Naive thymus-derived CD8-positive, alpha-beta T cell (primary cell): Measurements from ENCODE around the gene TAS2R9. TPM values are rescaled to one million over a fixed set of nuclear protein-coding genes. Genes with fewer than 3 reads are reported as not detected.
"Not testable (repeated sequence)": the region's sequence is repeated elsewhere in the genome, so short reads cannot be mapped to it uniquely, and the experiment has no call there.

Experiments used
- ATAC-seq, 2 donors: fragments of 150-1000 bp; cut with Tn5 transposase in 1 of 2; sonication (Bioruptor Pico), chemical (Tn5 transposase) in 1 of 2; 1 replicate in 1 of 2; 2 replicates in 1 of 2; pipeline ENCODE4 v1.10.0; 2021; ENCODE audit warnings: mild to moderate bottlenecking in 2 of 2, moderate library complexity in 2 of 2
- POLR2A ChIA-PET: fragments of 350-600 bp; sonication (Branson Sonifier 250); formaldehyde crosslinking; loops from one replicate; lab custom pipeline; 2021; ENCODE audit warnings: antibody characterized with exemption; lab: Charles Lee
- DNase-seq, 10 donors: peaks; one replicate each; pipeline versions ENCODE4 v3.0.0 to v3.0.0-alpha.2; 2020 to 2022
- H3K27ac Mint-ChIP-seq, 10 donors: one replicate each; pipeline ENCODE4 v1.8.0; 2020 to 2022; ENCODE audit warnings: mild to moderate bottlenecking in 10 of 10, mixed read lengths in 10 of 10, moderate library complexity in 4 of 10, inconsistent platforms in 1 of 10
- H3K27me3 Mint-ChIP-seq, 5 donors: one replicate each; pipeline ENCODE4 v1.8.0; 2021 to 2022; ENCODE audit warnings: mixed read lengths in 5 of 5
- H3K36me3 Mint-ChIP-seq, 3 donors: one replicate each; pipeline ENCODE4 v1.8.0; 2020 to 2022; ENCODE audit warnings: mixed read lengths in 3 of 3, mild to moderate bottlenecking in 2 of 3, inconsistent platforms in 1 of 3
- H3K4me1 Mint-ChIP-seq, 4 donors: one replicate each; pipeline ENCODE4 v1.8.0; 2021 to 2022; ENCODE audit warnings: mixed read lengths in 4 of 4
- H3K4me3 Mint-ChIP-seq, 10 donors: one replicate each; pipeline ENCODE4 v1.8.0; 2020 to 2022; ENCODE audit warnings: mild to moderate bottlenecking in 10 of 10, mixed read lengths in 10 of 10, moderate library complexity in 6 of 10, inconsistent platforms in 1 of 10
- H3K9me3 Mint-ChIP-seq, 9 donors: one replicate each; pipeline ENCODE4 v1.8.0; 2020 to 2022; ENCODE audit warnings: mixed read lengths in 9 of 9, mild to moderate bottlenecking in 3 of 9, inconsistent platforms in 1 of 9, moderate library complexity in 1 of 9
- polyA plus RNA-seq, 3 donors: library from polyadenylated mRNA; unstranded; fragments of 300-500 nt; fragmentation: Illumina TruSeq; gene quantifications; one replicate each; pipeline ENCODE4 v1.2.3, GENCODE V29; 2021
- total RNA-seq, 8 experiments: library from RNA in 2 of 8; stranded (reverse) in 2 of 8; gene quantifications; one replicate each; pipeline ENCODE4 v1.2.3 and lab custom pipeline; 2021 to 2026

TAS2R9 gene
- total and polyA plus RNA-seq, 5 experiments from 2014 or later: not detected

DNA sequence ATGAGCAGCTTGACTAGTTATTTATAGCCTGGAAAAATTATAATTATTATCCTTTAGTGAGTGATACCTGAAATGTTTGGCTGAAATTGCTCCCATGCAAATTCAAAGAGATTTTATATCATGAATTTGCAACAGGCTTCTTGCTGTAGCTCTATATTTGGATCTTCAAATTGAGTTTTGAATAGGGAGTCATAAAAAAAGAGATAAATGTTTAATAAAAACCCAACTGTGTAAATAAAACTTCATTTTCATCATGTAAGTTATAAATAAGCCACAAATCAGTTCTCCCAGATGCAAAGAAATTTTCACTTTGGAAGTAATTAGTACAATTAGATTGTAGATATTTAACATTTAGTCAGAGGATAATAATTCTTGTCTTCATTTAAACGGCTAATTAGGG is 2.8 kb downstream of the TAS2R9 start, which contains the start of gene TAS2R8:
Gene TAS2R8, minus strand, starts transcription at position 101 of the 400 bp plus-strand sequence. CDS start 306 bp downstream, outside the sequence.
- peaks cover 0 to 2% (median 0%) of the 10 kb centered on the region in 9 donors for H3K9me3 Mint-ChIP-seq
- DNase-seq (no peak), ATAC-seq (no peak)
- no peak within 1 kb of the TSS for H3K4me3 Mint-ChIP-seq
- H3K36me3 Mint-ChIP-seq: no peaks in the 10 kb centered on the region
- POLR2A ChIA-PET: no interaction called here
- no peak within 1 kb of the TSS for H3K27ac Mint-ChIP-seq
- H3K27me3 Mint-ChIP-seq: peaks cover 20 to 49% (median 30%) of the 10 kb centered on the region in 5 donors
- no peaks in the 10 kb centered on the region for H3K4me1 Mint-ChIP-seq

DNA sequence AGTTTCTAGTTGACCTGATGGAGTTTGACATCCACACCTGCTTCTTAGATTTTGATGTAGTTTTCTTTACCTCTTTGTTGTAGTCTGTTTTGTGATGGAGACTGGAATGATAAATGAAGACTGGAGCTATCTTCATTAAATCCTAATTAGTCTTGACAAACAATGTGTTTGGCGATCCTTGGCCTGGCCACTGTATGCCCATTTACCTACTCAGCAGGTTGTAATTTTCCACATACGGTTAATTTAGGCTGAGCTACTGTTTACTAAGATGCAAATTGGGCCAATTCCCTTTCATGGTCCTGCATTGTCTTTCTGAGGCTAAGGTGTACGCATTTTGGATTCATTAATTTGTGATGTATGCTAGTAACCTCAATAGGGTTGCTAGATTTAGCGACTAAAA is 7.4 kb downstream of the TAS2R9 start, which contains the start of gene TAS2R7:
Gene TAS2R7, minus strand, starts transcription at position 41 of the 400 bp plus-strand sequence. CDS start 57 bp downstream, outside the sequence.
- Mint-ChIP-seq H3K36me3 (no peaks in the 10 kb centered on the region), H3K9me3 (no peaks in the 10 kb centered on the region), H3K27me3 (peaks cover 14 to 56% (median 36%) of the 10 kb centered on the region in 5 donors), H3K27ac (no peak within 1 kb of the TSS), H3K4me3 (no peak within 1 kb of the TSS), H3K4me1 (no peaks in the 10 kb centered on the region)
- DNase-seq (no peak), ATAC-seq (no peak)
- POLR2A ChIA-PET: no interaction called here

DNA sequence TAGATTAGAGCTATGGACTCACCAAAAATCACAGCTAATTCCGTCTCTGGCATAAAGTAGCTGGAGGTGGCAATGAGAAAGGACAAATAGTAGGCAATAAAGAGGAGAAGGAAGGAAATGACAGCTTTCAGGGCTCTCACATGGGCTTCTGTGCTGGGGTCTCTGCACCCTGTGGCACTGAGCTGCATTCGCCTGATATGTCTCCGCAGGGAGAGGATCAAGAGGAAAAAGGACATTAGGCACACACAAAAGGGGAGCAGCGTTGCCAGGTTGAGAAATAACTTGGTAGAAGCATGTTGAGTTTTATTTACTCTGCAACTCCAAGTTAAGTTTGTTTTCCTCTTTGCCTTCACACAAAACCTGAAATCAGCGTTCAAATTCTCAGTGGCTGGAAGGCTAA is 8.2 kb downstream of the TAS2R9 start:
- no peak for DNase-seq
- H3K9me3 Mint-ChIP-seq: peaks cover 0 to 1% (median 0%) of the 10 kb centered on the region in 9 donors
- POLR2A ChIA-PET: no interaction called here
- H3K27me3 Mint-ChIP-seq: peaks cover 14 to 64% (median 40%) of the 10 kb centered on the region in 5 donors
- no peak for ATAC-seq
- no peak overlapping the region for H3K27ac Mint-ChIP-seq
- no peaks in the 10 kb centered on the region for H3K36me3 Mint-ChIP-seq
- no peaks in the 10 kb centered on the region for H3K4me1 Mint-ChIP-seq
- no peak overlapping the region for H3K4me3 Mint-ChIP-seq

DNA sequence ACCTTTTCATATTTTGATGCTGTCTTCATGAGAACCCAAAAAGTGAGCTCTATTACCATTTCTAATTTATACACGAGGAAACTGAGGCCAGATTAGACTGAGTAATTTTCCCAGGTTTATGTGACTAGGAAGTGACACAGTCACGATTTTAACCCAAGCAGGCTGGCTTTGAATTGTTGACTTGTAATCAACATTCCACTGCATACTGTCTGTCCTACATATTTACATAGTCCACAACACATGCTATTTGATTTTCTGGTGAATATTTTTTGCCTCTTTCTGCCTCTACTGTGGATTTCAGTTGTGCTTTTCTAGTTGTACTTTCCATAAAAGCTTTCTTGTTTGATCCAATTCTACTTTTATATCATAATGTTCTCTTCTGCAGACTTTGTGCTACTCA is 15.7 kb downstream of the TAS2R9 start:
- Mint-ChIP-seq H3K9me3 (peaks cover 0 to 2% (median 0%) of the 10 kb centered on the region in 9 donors), H3K4me3 (no peak overlapping the region), H3K27me3 (peaks cover 0 to 28% (median 7%) of the 10 kb centered on the region in 5 donors), H3K36me3 (peaks cover 0 to 6% (median 1%) of the 10 kb centered on the region in 3 donors), H3K27ac (no peak overlapping the region), H3K4me1 (no peaks in the 10 kb centered on the region)
- no peak for ATAC-seq
- DNase-seq: no peak
- POLR2A ChIA-PET: no interaction called here

DNA sequence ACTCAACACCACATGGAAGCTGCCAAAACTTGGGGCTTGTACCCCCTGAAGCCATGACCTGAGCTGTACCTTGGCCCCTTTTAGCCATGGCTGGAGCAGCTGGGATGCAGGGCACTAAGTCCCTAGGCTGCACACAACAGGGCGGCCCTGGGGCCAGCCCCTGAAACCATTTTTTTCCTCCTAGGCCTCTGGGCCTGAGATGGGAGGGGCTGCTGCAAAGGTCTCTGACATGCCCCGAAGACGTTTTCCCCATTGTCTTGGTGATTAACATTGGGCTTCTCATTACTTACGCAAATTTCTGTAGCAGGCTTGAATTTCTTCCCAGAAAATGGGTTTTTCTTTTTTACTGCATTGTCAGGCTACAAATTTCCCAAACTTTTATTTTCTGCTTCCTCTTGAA is 18.2 kb downstream of the TAS2R9 start:
- H3K27me3 Mint-ChIP-seq: peaks cover 0 to 14% (median under 1%) of the 10 kb centered on the region in 5 donors
- POLR2A ChIA-PET, ATAC-seq, DNase-seq, H3K36me3 Mint-ChIP-seq, H3K4me3 Mint-ChIP-seq, H3K27ac Mint-ChIP-seq, H3K4me1 Mint-ChIP-seq, H3K9me3 Mint-ChIP-seq: not testable (repeated sequence)

DNA sequence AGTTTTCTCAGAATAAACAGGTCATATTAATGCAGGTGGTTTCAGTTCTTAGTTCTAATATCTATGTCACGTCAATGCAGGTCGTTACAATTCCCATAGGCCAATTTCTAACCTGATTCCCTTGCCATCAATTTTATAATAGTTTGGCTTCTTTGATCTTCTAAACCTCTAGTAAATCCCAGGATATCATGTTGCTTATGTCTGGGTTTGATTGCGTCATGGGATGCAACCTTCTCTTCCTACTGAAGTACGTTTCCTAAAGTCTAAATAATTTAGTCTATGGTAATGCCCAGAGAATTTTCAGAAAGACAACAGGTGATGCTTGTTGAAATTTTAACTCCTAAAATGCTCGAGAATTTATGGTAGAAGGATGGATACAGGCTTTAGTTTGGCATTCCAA is 26.7 kb downstream of the TAS2R9 start:
- Mint-ChIP-seq H3K4me1 (no peaks in the 10 kb centered on the region), H3K9me3 (peaks cover 0 to 2% (median 0%) of the 10 kb centered on the region in 9 donors), H3K27me3 (peaks cover 0 to 10% (median 4%) of the 10 kb centered on the region in 5 donors), H3K27ac (no peak overlapping the region), H3K4me3 (no peak overlapping the region), H3K36me3 (no peaks in the 10 kb centered on the region)
- DNase-seq (no peak), ATAC-seq (no peak)
- POLR2A ChIA-PET: no interaction called here

DNA sequence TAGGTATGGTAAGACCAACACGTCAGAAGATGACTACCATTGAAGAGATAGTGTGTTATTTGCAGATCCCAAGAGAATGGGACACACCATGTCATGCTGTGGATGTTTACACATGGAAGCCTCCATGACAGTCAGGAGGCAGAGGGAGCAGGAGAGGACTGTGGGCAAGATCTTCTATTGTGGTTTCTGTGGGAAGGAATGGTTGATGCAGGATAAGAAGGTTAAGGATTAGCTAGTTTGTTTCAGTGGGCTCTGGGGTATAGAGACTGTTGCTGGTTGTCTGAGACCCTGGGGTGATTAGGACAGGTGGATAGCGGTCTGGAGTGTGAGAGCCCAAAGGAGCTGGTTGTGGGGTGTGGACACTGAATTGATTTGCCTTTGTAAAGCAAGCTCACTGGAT is 30.9 kb downstream of the TAS2R9 start:
- no peak overlapping the region for H3K27ac Mint-ChIP-seq
- ATAC-seq (no peak), DNase-seq (no peak)
- no peaks in the 10 kb centered on the region for H3K4me1 Mint-ChIP-seq
- H3K27me3 Mint-ChIP-seq: peaks cover 0 to 9% (median 7%) of the 10 kb centered on the region in 5 donors
- POLR2A ChIA-PET: no interaction called here
- peaks cover 0 to 2% (median 0%) of the 10 kb centered on the region in 9 donors for H3K9me3 Mint-ChIP-seq
- no peaks in the 10 kb centered on the region for H3K36me3 Mint-ChIP-seq
- H3K4me3 Mint-ChIP-seq: no peak overlapping the region

DNA sequence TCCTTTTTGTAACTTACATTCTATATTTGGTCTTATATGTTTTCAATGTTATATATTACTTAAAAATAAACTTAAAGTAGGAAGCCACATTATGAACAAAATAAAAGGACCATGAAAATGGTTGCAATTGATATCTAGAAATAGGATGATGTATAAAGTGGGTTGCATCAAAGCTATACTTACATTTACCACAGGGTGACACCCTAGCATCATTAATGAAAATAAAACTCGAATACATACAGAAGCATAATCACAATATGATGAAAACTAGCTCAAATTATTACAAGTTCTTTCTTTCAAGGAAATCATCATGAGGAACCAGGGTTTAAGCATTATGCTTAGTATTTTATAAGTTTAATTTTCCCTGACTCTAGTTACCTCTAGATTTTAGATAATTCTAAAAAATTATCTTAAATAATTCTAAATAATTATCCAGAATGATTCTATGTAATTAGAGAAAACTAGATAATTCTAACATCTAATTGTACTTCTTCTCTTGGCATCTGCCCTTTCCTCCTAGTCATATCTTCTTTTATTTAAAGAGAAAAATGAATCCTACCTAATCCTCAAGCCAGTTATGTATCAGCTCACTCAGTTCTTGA is 38.7 kb downstream of the TAS2R9 start:
- Mint-ChIP-seq H3K4me3 (no peak overlapping the region), H3K27ac (no peak overlapping the region), H3K4me1 (no peaks in the 10 kb centered on the region), H3K9me3 (no peaks in the 10 kb centered on the region), H3K27me3 (peaks cover 17 to 63% (median 29%) of the 10 kb centered on the region in 5 donors), H3K36me3 (no peaks in the 10 kb centered on the region)
- peak; percentile 64 to 66 for ATAC-seq
- POLR2A ChIA-PET: interaction anchor here (0.6 to 0.7 kb wide), 2 partner anchors 211 to 1587 kb away, joined by 3 read pairs; no protein-coding TSS in a partner anchor
- peak in 4 of 10 donors; percentile 4 to 57 (median 55) for DNase-seq

DNA sequence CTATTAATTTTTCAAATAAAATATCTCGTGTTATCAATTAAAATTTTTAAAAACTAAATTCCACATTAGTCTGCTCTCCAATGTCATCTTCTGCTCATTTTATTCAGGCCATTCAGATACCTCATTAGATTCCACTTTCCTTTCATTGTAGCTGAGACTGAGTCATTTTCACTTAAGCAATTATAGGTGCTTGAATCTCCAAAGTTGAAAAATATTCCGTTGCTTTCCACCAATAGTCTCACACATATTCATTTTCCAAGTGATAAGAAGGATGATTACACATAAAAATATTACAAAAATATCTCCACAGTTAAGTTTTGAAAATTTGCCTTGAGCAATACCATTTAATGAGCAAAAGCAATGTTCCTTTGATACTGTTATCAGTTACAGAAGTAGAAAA is 50.3 kb downstream of the TAS2R9 start:
- H3K27me3 Mint-ChIP-seq: peaks cover 33 to 63% (median 38%) of the 10 kb centered on the region in 5 donors
- H3K9me3 Mint-ChIP-seq: peaks cover 0 to 19% (median 13%) of the 10 kb centered on the region in 9 donors
- ATAC-seq (no peak), DNase-seq (no peak)
- POLR2A ChIA-PET: no interaction called here
- no peak overlapping the region for H3K27ac Mint-ChIP-seq
- no peak overlapping the region for H3K4me3 Mint-ChIP-seq
- no peaks in the 10 kb centered on the region for H3K4me1 Mint-ChIP-seq
- H3K36me3 Mint-ChIP-seq: peaks cover 5 to 13% (median 11%) of the 10 kb centered on the region in 3 donors

Other genes starting within 250 kb of the TAS2R9 start
- 10 to 100 TPM; 34.3 to 39.1 TPM for gene MAGOHB, start 196.6 kb downstream of the TAS2R9 start, total RNA-seq
- 10 to 100 TPM; 44.1 to 77.3 (median 53.9) TPM for gene MAGOHB, start 196.6 kb downstream of the TAS2R9 start, polyA plus RNA-seq
- gene STYK1, start 136.1 kb downstream of the TAS2R9 start, total RNA-seq: under 1 TPM; 0.10 to 0.19 TPM
- under 1 TPM in 1 of 3 donors, not detected in 2; 0.47 TPM for gene STYK1, start 136.1 kb downstream of the TAS2R9 start, polyA plus RNA-seq
- 10 to 100 TPM; 86.0 to 88.6 TPM for gene YBX3, start 86.8 kb downstream of the TAS2R9 start, total RNA-seq
- 10 to 100 TPM; 56.6 to 80.1 (median 62.5) TPM for gene YBX3, start 86.8 kb downstream of the TAS2R9 start, polyA plus RNA-seq
- gene TAS2R7, start 7.5 kb downstream of the TAS2R9 start, total RNA-seq: not detected
- not detected for gene TAS2R7, start 7.5 kb downstream of the TAS2R9 start, polyA plus RNA-seq
- not detected for gene TAS2R8, start 2.9 kb downstream of the TAS2R9 start, total RNA-seq
- not detected for gene TAS2R8, start 2.9 kb downstream of the TAS2R9 start, polyA plus RNA-seq
- 1 to 10 TPM; 1.3 TPM for gene TAS2R10, start 16.2 kb upstream of the TAS2R9 start, total RNA-seq
- not detected for gene TAS2R10, start 16.2 kb upstream of the TAS2R9 start, polyA plus RNA-seq
- 1 to 10 TPM; 1.8 to 2.5 TPM for gene PRR4, start 39.3 kb upstream of the TAS2R9 start, total RNA-seq
- gene PRR4, start 39.3 kb upstream of the TAS2R9 start, polyA plus RNA-seq: 1 to 10 TPM in 1 of 3 donors, under 1 TPM in 1, not detected in 1; 0.87 to 5.7 TPM
- gene PRH1, start 74.1 kb upstream of the TAS2R9 start, total RNA-seq: 10 to 100 TPM; 20.8 to 27.1 TPM
- gene PRH1, start 74.1 kb upstream of the TAS2R9 start, polyA plus RNA-seq: 10 to 100 TPM in 2 of 3 donors, 1 to 10 TPM in 1; 7.0 to 20.8 (median 12.4) TPM
- gene TAS2R13, start 99.4 kb upstream of the TAS2R9 start, total RNA-seq: 1 to 10 TPM; 1.2 to 1.5 TPM
- not detected for gene TAS2R13, start 99.4 kb upstream of the TAS2R9 start, polyA plus RNA-seq
- not detected for gene PRH2, start 119.1 kb upstream of the TAS2R9 start, total RNA-seq
- gene PRH2, start 119.1 kb upstream of the TAS2R9 start, polyA plus RNA-seq: not detected
- 1 to 10 TPM; 3.1 to 3.5 TPM for gene TAS2R14, start 129.1 kb upstream of the TAS2R9 start, total RNA-seq
- 1 to 10 TPM in 1 of 3 donors, under 1 TPM in 2; 0.71 to 1.2 (median 0.74) TPM for gene TAS2R14, start 129.1 kb upstream of the TAS2R9 start, polyA plus RNA-seq
- 1 to 10 TPM; 1.2 TPM for gene TAS2R50, start 176.7 kb upstream of the TAS2R9 start, total RNA-seq
- not detected for gene TAS2R50, start 176.7 kb upstream of the TAS2R9 start, polyA plus RNA-seq
- 1 to 10 TPM; 1.7 to 2.1 TPM for gene TAS2R20, start 188.1 kb upstream of the TAS2R9 start, total RNA-seq
- under 1 TPM; 0.14 to 0.25 (median 0.15) TPM for gene TAS2R20, start 188.1 kb upstream of the TAS2R9 start, polyA plus RNA-seq
- gene TAS2R19, start 212.5 kb upstream of the TAS2R9 start, total RNA-seq: 1 to 10 TPM; 3.9 to 4.7 TPM
- gene TAS2R19, start 212.5 kb upstream of the TAS2R9 start, polyA plus RNA-seq: under 1 TPM in 1 of 3 donors, not detected in 2; 0.22 TPM
- gene TAS2R31, start 221.2 kb upstream of the TAS2R9 start, total RNA-seq: 1 to 10 TPM; 2.8 to 3.2 TPM
- gene TAS2R31, start 221.2 kb upstream of the TAS2R9 start, polyA plus RNA-seq: under 1 TPM in 2 of 3 donors, not detected in 1; 0.22 to 0.39 TPM